Lower leg skin (tissue), 3 donors: ENCODE data around the gene NIFK.

ENCODE experiments used
- CTCF ChIP-seq, 3 donors: fragments of 450-650 bp; IDR thresholded peaks; one replicate each; pipeline ENCODE4 v1.5.1; 2016; ENCODE audit warnings: antibody characterized with exemption in 3 of 3, mild to moderate bottlenecking in 3 of 3, moderate library complexity in 2 of 3
- POLR2A ChIP-seq, 2 donors: fragments of 450-650 bp; IDR thresholded peaks; one replicate each; pipeline ENCODE4 v1.6.1; 2016 to 2017; ENCODE audit warnings: antibody characterized with exemption in 2 of 2, mild to moderate bottlenecking in 1 of 2, moderate library complexity in 1 of 2

DNA sequence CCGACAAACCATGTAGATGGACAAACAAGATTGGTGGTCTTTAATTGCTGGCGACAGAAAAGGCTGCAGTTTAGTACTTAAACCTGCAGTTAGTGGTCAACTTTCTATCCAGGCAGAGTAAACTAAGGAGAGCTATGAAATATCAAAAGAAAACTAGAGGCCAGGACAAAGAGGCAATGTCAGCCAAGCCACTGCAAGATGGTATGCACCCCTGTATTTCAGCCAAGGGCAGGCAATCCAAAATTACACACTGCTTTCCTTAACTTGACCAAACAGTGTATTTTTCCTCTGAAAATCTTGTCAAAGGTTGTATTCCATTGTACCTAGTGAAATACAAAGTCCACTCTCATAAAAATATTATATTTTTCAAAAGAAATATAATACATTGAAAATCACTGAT lies 9.3 kb downstream of the NIFK start:
- TF ChIP-seq CTCF (IDR thresholded peaks at IDR 0.05), result no peak
- TF ChIP-seq POLR2A (IDR thresholded peaks at IDR 0.05), result no peak
